SK-N-SH (cell line): ENCODE measurements around the gene APOL4.

Experiments
- CTCF ChIP-seq: fragments of 200-600 bp; sonication (generic); IDR thresholded peaks from 2 replicates; pipeline ENCODE4 v1.6.1; 2017; ENCODE audit warnings: antibody characterized with exemption, mild to moderate bottlenecking, moderate library complexity
- EP300 ChIP-seq, 2 experiments: IDR thresholded peaks; 2 replicates each; pipeline versions ENCODE4 v1.4.0 to v1.6.1; 2012; ENCODE audit warnings: borderline replicate concordance in 1 of 2, low read depth in 1 of 2, low read length in 1 of 2
- SMC3 ChIP-seq: IDR thresholded peaks from 2 replicates; pipeline ENCODE4 v1.6.1; 2012; ENCODE audit warnings: low read depth, low read length, improper control_type of control experiment
- USF2 ChIP-seq: fragments of 150-350 bp; IDR thresholded peaks from 2 replicates; pipeline ENCODE4 v1.6.1; 2017; ENCODE audit warnings: antibody characterized with exemption, low read length, low read depth, borderline replicate concordance

GRCh38 chr22:36204001-36204631 lies 2.5 kb upstream of the APOL4 start:
- TF ChIP-seq CTCF (no peak), SMC3 (no peak), EP300 (IDR thresholded peaks at IDR 0.05; ENCODE audit: borderline replicate concordance in 1 of 2, low read depth in 1 of 2, low read length in 1 of 2) (no peak), USF2 (no peak)
